GM19193 (cell line): ENCODE data around the gene ZNF280B.

Experiments
- POLR2A ChIP-seq: IDR thresholded peaks from 4 replicates; pipeline ENCODE4 v1.6.1; 2011; ENCODE audit not compliant: insufficient read depth, insufficient read length; ENCODE audit errors: extremely low read depth

The ZNF280B gene

GRCh38 chr22:22460635-22461034 is 47.9 kb downstream of the ZNF280B start:
- no peak for TF ChIP-seq POLR2A

GRCh38 chr22:22460060-22460459 is 48.5 kb downstream of the ZNF280B start:
- TF ChIP-seq POLR2A, result no peak

GRCh38 chr22:22458896-22459588 is 49.5 kb downstream of the ZNF280B start:
- TF ChIP-seq POLR2A, result no peak

- TF ChIP-seq POLR2A, result no peak
Observed at GRCh38 chr22:22458387-22458786, 50.2 kb downstream of the ZNF280B start.

- no peak for TF ChIP-seq POLR2A
Observed at GRCh38 chr22:22454997-22455396, 53.5 kb downstream of the ZNF280B start.

- TF ChIP-seq POLR2A, result no peak
Observed at GRCh38 chr22:22452996-22453686, 55.4 kb downstream of the ZNF280B start.

- no peak for TF ChIP-seq POLR2A
Observed at GRCh38 chr22:22452211-22452610, 56.3 kb downstream of the ZNF280B start.

- TF ChIP-seq POLR2A, result no peak
Observed at GRCh38 chr22:22450343-22450839, 58.2 kb downstream of the ZNF280B start.

- TF ChIP-seq POLR2A, result no peak
Observed at GRCh38 chr22:22449819-22450218, 58.7 kb downstream of the ZNF280B start.

GRCh38 chr22:22446517-22446916 is 62.0 kb downstream of the ZNF280B start:
- no peak for TF ChIP-seq POLR2A

GRCh38 chr22:22442928-22443709 is 65.4 kb downstream of the ZNF280B start:
- TF ChIP-seq POLR2A, result no peak

GRCh38 chr22:22440188-22440587 is 68.4 kb downstream of the ZNF280B start:
- no peak for TF ChIP-seq POLR2A
